Globus pallidus (tissue), 1 donor: Measurements from ENCODE around the gene RARB.

Experiments
- DNase-seq: peaks from one replicate; pipeline ENCODE4 v3.0.0-alpha.2; 2015; ENCODE audit warnings: low spot score

The RARB gene

GRCh38 chr3:25604107-25604805 is 176.2 kb downstream of the RARB start:
- DNase-seq = no peak

- DNase-seq = no peak
Measured at GRCh38 chr3:25610167-25610566, 182.1 kb downstream of the RARB start.

GRCh38 chr3:25610779-25611178 is 182.7 kb downstream of the RARB start:
- DNase-seq = no peak

GRCh38 chr3:25611193-25611592 is 183.1 kb downstream of the RARB start:
- no peak for DNase-seq

DNA sequence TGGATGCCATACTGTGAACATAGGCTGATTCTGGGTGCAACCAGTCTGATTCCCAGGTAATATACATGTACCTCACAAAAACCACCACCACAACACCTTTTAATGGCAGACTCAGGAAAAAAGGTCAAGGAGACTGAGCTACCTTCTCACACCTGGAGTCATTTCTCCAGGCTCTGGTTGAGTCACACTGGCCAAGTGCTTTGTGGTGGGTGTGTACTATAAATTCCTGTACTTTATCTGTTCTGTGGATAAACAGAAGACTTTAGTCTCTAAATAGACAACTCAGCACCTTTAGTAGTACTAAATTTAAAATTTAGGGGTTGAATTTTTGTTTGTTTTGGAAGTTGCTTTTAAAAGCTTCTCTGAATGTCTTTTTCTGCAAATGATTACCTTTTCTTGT is 190.0 kb downstream of the RARB start:
- no peak for DNase-seq

DNA sequence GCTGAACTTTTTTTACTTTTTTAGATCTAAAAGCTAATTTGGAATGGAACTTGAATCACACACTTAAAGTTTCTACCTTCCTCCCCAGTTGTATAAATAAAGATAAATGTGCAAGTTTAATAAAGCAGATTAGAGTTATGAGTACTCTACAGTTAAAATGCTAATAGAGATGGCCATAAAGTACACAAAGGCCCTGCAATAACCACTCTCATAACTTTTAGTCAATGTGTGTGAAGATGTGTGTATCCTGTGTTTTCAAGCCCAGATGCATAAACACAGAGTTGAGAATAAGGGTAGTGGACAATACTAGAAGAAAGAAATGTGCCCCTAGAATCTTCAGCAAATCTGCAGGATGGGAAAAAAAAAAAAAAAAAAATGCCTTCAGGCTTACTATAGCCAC is 191.3 kb downstream of the RARB start:
- DNase-seq = no peak

DNA sequence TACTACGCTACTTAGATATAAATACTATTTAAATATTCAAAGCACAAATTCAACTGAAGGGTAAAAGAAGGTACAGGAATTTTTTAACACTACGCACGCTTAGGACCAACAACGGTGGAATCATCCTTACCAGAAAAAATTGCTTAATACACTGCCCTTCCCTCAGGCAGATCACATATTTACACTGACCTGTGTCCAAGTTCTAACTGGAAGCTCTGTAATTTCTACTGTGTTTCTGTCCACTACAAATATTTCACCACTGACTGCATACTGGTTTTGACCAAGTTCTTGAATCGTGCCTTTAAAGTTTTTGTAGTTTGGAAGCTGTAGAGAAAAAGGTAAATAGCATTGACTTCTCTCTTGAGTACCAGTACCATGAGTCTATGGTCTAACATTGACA is 192.4 kb downstream of the RARB start:
- no peak for DNase-seq

- DNase-seq = no peak
Measured at GRCh38 chr3:25621087-25621486, 193.0 kb downstream of the RARB start.

- no peak for DNase-seq
Measured at GRCh38 chr3:25631989-25632388, 203.9 kb downstream of the RARB start.

DNA sequence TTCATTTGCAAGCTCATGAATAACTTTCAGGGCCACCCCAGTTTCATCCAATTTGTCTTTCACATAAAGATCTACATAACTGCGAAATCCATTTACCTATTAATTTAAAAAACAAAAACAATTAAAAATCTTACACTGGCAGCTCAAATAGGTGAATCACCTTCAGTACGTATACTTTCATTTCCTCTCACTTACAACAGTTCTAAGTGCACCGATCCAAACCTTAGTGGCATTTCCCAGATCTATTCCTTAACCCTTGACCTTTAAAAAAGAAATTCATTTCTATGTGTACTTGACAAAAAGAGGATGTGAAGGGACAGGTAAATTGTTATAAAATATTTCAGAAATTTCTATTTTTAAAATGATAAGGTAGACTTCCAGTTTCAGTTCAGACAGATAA is 205.9 kb downstream of the RARB start:
- DNase-seq = no peak

DNA sequence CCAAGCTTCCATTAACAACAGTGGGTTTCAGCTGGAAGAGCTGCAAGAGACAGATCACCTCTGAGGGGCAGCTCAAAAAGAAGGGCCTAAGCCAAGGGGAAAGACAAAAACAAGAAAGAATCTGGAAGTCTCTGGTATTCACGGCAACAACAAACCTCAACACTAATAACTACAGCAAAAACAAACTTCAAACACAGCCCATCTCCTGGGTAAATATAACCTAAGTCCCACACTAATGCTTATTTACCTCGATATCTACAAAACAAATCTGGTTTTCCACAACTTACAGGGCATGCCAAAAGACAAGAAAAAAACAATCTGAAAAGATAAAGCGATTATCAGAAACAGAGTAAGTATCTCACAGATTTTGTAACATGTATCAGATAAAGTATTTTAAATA is 207.0 kb downstream of the RARB start:
- DNase-seq = no peak
